OCI-LY1 (cell line): ENCODE measurements around the gene TRAPPC12.
"Not testable (repeated sequence)": the region's sequence is repeated elsewhere in the genome, so short reads cannot be mapped to it uniquely, and the experiment has no call there.

Source experiments
- H2AFZ ChIP-seq: fragments of 200-600 bp; sonication (generic), shearing (Covaris generic); 2 replicates; pipeline ENCODE4 v1.6.0; 2014; ENCODE audit warnings: antibody characterized with exemption, mild to moderate bottlenecking, low read length
- H3F3A ChIP-seq: fragments of 200-600 bp; sonication (generic), shearing (Covaris generic); 2 replicates; pipeline ENCODE4 v1.6.0; 2014; ENCODE audit warnings: mild to moderate bottlenecking, antibody characterized with exemption, low read length, moderate library complexity; ENCODE audit not compliant: insufficient read depth
- H3K27ac ChIP-seq: fragments of 200-600 bp; sonication (generic); 2 replicates; pipeline ENCODE4 v1.5.1; 2014; ENCODE audit warnings: low read length, mixed run types, mild to moderate bottlenecking, low read depth; ENCODE audit not compliant: poor library complexity, severe bottlenecking
- H3K27me3 ChIP-seq: fragments of 200-600 bp; sonication (generic); 2 replicates; pipeline ENCODE4 v1.6.0; 2014; ENCODE audit warnings: antibody characterized with exemption, mild to moderate bottlenecking, low read length, moderate library complexity; ENCODE audit not compliant: insufficient read depth
- H3K36me3 ChIP-seq: fragments of 200-600 bp; sonication (generic); 2 replicates; pipeline ENCODE4 v1.6.1; 2014; ENCODE audit warnings: mild to moderate bottlenecking, antibody characterized with exemption, low read length, moderate library complexity, mixed read lengths; ENCODE audit not compliant: insufficient read depth
- H3K4me1 ChIP-seq: fragments of 200-600 bp; sonication (generic); 2 replicates; pipeline ENCODE4 v1.5.1; 2014; ENCODE audit warnings: mild to moderate bottlenecking, low read length, moderate library complexity; ENCODE audit not compliant: insufficient read depth, severe bottlenecking
- H3K4me2 ChIP-seq: fragments of 200-600 bp; sonication (generic), shearing (Covaris generic); 2 replicates; pipeline ENCODE4 v1.6.1; 2014; ENCODE audit warnings: low read length
- H3K4me3 ChIP-seq: fragments of 200-600 bp; sonication (generic); 2 replicates; pipeline ENCODE4 v1.5.1; 2014; ENCODE audit warnings: low read length, low read depth, mild to moderate bottlenecking, mixed read lengths; ENCODE audit not compliant: poor library complexity, severe bottlenecking
- H3K79me2 ChIP-seq: fragments of 200-600 bp; shearing (Covaris generic); 2 replicates; pipeline ENCODE4 v1.6.1; 2016; ENCODE audit warnings: mixed run types, low read length, mixed read lengths; ENCODE audit not compliant: insufficient read depth
- H3K9ac ChIP-seq: fragments of 200-600 bp; sonication (generic), shearing (Covaris generic); 2 replicates; pipeline ENCODE4 v1.6.1; 2014; ENCODE audit warnings: mild to moderate bottlenecking, low read length, mixed read lengths
- H3K9me2 ChIP-seq: fragments of 200-600 bp; sonication (generic), shearing (Covaris generic); 2 replicates; pipeline ENCODE4 v1.6.1; 2014; ENCODE audit warnings: low read depth, mild to moderate bottlenecking, low read length, mixed read lengths
- H3K9me3 ChIP-seq: fragments of 200-600 bp; shearing (Covaris generic); 2 replicates; pipeline ENCODE4 v1.6.1; 2014; ENCODE audit warnings: low read length, mixed read lengths
- H4K20me1 ChIP-seq: fragments of 200-600 bp; sonication (generic), shearing (Covaris generic); 2 replicates; pipeline ENCODE4 v1.6.0; 2016; ENCODE audit warnings: mild to moderate bottlenecking, low read length; ENCODE audit not compliant: insufficient read depth
- EZH2 ChIP-seq: fragments of 200-600 bp; sonication (generic), shearing (Covaris generic); IDR thresholded peaks from 2 replicates; pipeline ENCODE4 v1.8.0; 2017; ENCODE audit warnings: borderline replicate concordance, mixed run types, mild to moderate bottlenecking, antibody characterized with exemption, low read length, moderate library complexity, mixed read lengths
- TF ChIP-seq, protein P1 (sequence below): fragments of 200-600 bp; sonication (generic), shearing (Covaris generic); IDR thresholded peaks from 2 replicates; pipeline ENCODE4 v1.5.1; 2017; ENCODE audit warnings: mild to moderate bottlenecking, antibody characterized with exemption, low read length, moderate library complexity, mixed read lengths

The TRAPPC12 gene

GRCh38 chr2:3447789-3448317, 68.4 kb downstream of the TRAPPC12 start:
- Histone ChIP-seq H3K36me3 (peaks cover 65% of the 10 kb centered on the region), H2AFZ (no peak overlapping the region), H3K9me3 (no peaks in the 10 kb centered on the region), H3K27ac (no peak overlapping the region), H3K9me2 (no peaks in the 10 kb centered on the region), H3K27me3 (no peaks in the 10 kb centered on the region), H3F3A (no peaks in the 10 kb centered on the region), H3K79me2 (no peaks in the 10 kb centered on the region), H3K4me3 (no peak overlapping the region), H3K4me1 (no peaks in the 10 kb centered on the region), H3K9ac (no peak overlapping the region), H4K20me1 (no peaks in the 10 kb centered on the region), H3K4me2 (no peak overlapping the region)
- TF ChIP-seq, protein P1, sequence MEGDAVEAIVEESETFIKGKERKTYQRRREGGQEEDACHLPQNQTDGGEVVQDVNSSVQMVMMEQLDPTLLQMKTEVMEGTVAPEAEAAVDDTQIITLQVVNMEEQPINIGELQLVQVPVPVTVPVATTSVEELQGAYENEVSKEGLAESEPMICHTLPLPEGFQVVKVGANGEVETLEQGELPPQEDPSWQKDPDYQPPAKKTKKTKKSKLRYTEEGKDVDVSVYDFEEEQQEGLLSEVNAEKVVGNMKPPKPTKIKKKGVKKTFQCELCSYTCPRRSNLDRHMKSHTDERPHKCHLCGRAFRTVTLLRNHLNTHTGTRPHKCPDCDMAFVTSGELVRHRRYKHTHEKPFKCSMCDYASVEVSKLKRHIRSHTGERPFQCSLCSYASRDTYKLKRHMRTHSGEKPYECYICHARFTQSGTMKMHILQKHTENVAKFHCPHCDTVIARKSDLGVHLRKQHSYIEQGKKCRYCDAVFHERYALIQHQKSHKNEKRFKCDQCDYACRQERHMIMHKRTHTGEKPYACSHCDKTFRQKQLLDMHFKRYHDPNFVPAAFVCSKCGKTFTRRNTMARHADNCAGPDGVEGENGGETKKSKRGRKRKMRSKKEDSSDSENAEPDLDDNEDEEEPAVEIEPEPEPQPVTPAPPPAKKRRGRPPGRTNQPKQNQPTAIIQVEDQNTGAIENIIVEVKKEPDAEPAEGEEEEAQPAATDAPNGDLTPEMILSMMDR = no peak
- TF ChIP-seq EZH2 = no peak

GRCh38 chr2:3448441-3448911, 69.0 kb downstream of the TRAPPC12 start:
- H4K20me1 ChIP-seq, H3K9ac ChIP-seq: not testable (repeated sequence)
- peaks cover 63% of the 10 kb centered on the region for H3K36me3 ChIP-seq

DNA sequence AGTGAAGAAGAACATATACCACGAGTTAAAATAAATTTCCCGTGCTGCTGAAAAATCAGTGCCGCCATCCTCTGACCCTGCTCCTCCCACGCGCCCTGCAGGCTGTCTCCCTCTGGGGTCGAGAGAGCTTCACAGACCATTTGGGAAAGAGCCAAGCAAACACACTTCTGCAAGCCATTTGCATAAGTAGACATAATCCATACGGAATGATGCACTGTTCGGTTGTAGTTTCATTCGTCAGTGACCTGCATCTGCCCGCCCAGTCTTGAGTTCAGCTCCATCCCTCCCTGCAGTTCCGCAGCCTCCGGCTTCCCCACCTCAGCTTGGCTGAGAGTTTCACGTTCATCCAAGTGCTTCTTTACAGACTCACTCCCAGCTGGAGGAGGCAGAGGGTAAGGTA, 69.6 kb downstream of the TRAPPC12 start:
- Histone ChIP-seq H3K9me3 (no peaks in the 10 kb centered on the region), H3K27ac (no peak overlapping the region), H3K36me3 (peaks cover 58% of the 10 kb centered on the region), H3K9me2 (no peaks in the 10 kb centered on the region), H3K4me3 (no peak overlapping the region), H4K20me1 (no peaks in the 10 kb centered on the region), H3K79me2 (no peaks in the 10 kb centered on the region), H3K9ac (no peak overlapping the region), H3K4me1 (no peaks in the 10 kb centered on the region), H3K4me2 (no peak overlapping the region), H2AFZ (no peak overlapping the region), H3F3A (no peaks in the 10 kb centered on the region), H3K27me3 (no peaks in the 10 kb centered on the region)
- no peak for TF ChIP-seq EZH2
- TF ChIP-seq, protein P1 = no peak

More at GRCh38 chr2:3448441-3448911, 69.0 kb downstream of the TRAPPC12 start:
- H3K9me3 ChIP-seq, H3K4me3 ChIP-seq, H3K9me2 ChIP-seq, H3K27ac ChIP-seq, H2AFZ ChIP-seq, H3K79me2 ChIP-seq, H3F3A ChIP-seq, H3K4me2 ChIP-seq, H3K27me3 ChIP-seq, H3K4me1 ChIP-seq: not testable (repeated sequence)

DNA sequence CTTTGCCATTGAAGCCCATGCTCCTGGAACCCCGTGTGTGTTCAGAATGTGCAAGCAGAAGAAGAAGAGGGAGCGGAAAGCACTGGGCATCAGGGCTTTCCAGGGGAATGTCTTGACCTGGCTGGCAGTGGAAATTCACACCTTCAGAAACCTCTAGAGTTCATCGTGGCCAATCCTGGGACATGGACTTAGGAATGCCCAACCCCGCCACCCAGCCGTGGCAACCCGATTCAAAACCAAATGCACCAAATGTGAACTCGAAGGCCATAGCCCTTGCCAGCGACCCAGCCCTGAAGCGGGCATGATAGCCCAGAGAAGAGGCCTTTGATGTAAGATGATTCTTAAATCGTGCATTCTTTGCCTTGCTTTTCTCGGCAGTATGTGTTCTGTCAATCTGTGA, 70.4 kb downstream of the TRAPPC12 start:
- no peaks in the 10 kb centered on the region for H4K20me1 ChIP-seq
- H3K36me3 ChIP-seq = peaks cover 55% of the 10 kb centered on the region
- H3K79me2 ChIP-seq = no peaks in the 10 kb centered on the region
- TF ChIP-seq EZH2 = no peak
- TF ChIP-seq, protein P1 = no peak
- H3K9ac ChIP-seq = no peak overlapping the region
- H3K27me3 ChIP-seq = no peaks in the 10 kb centered on the region
- no peak overlapping the region for H2AFZ ChIP-seq
- no peak overlapping the region for H3K4me2 ChIP-seq
- no peaks in the 10 kb centered on the region for H3K9me3 ChIP-seq
- no peak overlapping the region for H3K4me3 ChIP-seq
- H3K27ac ChIP-seq = no peak overlapping the region
- no peaks in the 10 kb centered on the region for H3K4me1 ChIP-seq
- H3K9me2 ChIP-seq = no peaks in the 10 kb centered on the region
- no peaks in the 10 kb centered on the region for H3F3A ChIP-seq
